GM15510 (cell line): Measurements from ENCODE around the gene NKX1-1.

Source experiments
- POLR2A ChIP-seq: IDR thresholded peaks from 3 replicates; pipeline ENCODE4 v1.6.1; 2011; ENCODE audit warnings: borderline replicate concordance; ENCODE audit not compliant: insufficient read length; ENCODE audit errors: extremely low read depth

The NKX1-1 gene

GRCh38 chr4:1406394-1406980 is at the start of gene NKX1-1:
TSS of gene NKX1-1 (minus strand) at chr4:1406442. CDS start at chr4:1406442, 0 bp downstream.
- no peak for TF ChIP-seq POLR2A

- no peak for TF ChIP-seq POLR2A
Observed at GRCh38 chr4:1453731-1454130, 47.5 kb upstream of the NKX1-1 start.

DNA sequence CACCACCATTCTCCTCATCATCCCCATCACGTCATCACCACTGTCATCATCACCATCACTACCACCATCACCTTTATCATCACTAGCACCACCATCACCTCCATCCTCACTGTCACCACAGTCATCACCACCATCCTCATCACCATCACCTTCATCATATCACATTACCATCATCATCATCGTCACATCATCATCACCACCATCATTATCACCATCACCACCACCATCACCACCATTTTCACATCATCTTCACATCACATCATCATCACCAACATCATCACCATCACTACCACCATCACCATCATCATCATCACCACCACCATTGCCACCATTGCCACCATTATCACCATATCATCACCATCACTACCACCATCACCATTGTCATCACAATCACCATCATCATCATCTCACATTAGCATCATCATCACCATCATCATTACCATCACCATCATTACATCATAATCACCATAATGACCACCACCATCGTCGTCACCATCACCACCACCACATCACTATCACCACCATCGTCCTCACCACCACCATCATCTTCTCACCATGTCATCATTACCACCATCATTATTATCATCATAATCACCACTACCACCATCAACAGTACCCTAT is 46.3 kb upstream of the NKX1-1 start:
- TF ChIP-seq POLR2A: no peak

- no peak for TF ChIP-seq POLR2A
Observed at GRCh38 chr4:1451752-1452122, 45.5 kb upstream of the NKX1-1 start.

DNA sequence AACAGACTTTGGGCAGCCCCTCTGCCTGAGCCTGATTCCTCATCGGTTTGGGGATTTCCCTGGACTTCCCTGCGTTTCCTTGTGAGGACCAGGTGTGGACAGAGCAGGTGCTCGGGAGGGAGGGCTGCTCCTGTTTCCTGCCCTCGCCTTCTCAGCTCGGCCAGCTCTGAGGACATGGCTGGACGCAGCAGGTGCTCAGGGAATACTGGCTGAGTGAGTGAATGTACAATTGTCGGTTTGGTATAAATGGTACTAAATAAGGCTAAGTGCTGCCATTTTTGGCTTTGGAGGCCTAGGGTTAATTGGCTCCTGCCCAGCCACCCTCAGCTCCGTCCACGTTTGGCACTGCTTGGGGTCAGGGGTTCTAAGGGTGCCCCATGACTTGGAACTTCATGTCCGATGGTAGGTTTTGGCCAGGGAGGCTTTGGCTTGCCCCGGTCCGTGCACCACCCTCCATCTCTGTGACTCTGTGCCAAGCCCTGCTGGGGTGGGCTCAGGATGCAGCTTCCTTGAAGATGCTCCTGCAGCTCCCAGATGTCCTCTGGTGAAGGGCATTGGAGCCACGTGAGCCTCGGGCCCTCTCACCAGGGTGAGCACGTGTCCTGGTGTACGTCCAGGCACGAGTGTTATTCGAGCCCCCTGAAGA is 45.0 kb upstream of the NKX1-1 start:
- TF ChIP-seq POLR2A: no peak

DNA sequence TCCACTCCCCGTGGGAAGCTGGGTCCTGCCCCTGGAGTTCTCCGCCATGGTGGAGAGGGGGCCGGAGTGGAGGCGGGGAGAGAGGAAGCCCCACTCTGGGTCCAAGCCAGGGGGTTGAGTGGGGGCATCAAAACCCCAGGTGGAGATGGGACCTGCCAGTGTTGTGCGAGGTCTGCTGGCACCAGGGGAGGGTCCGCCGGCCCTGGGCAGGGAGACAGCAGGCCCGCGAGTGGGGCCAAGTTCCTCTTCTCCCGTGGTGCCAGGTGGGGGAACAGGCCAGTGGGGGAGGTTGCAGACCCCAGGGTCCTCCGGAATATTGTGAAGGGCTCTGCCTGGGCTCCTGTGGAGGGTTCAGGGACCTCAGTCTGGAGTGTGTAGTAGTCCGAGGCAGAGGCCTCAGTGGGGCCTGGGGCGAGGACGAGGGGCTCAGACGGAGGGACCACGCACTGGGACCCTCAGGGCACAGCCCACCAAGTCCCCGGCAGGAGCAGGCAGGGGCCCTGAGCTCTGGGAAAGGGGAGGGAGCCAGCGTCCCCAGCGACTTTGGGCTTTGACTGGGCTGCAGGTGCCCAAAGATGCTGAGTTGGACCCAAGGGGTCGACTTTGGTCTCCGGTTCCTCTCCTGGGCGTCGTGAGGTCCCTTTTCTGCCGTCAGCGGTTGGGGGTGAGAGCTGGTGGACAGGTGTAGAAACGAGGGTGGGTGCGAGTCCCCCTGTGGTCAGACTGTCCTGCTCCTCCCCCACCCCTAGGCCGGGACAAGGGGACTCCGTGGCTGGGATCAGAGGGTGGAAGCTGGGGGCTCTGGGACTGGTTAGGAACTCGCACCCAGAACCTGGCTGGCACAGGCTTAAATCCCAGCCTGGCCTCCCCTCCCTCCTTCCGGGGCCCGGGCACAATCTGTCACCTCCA is 43.8 kb upstream of the NKX1-1 start:
- no peak for TF ChIP-seq POLR2A

- no peak for TF ChIP-seq POLR2A
Observed at GRCh38 chr4:1449475-1449832, 43.2 kb upstream of the NKX1-1 start.

DNA sequence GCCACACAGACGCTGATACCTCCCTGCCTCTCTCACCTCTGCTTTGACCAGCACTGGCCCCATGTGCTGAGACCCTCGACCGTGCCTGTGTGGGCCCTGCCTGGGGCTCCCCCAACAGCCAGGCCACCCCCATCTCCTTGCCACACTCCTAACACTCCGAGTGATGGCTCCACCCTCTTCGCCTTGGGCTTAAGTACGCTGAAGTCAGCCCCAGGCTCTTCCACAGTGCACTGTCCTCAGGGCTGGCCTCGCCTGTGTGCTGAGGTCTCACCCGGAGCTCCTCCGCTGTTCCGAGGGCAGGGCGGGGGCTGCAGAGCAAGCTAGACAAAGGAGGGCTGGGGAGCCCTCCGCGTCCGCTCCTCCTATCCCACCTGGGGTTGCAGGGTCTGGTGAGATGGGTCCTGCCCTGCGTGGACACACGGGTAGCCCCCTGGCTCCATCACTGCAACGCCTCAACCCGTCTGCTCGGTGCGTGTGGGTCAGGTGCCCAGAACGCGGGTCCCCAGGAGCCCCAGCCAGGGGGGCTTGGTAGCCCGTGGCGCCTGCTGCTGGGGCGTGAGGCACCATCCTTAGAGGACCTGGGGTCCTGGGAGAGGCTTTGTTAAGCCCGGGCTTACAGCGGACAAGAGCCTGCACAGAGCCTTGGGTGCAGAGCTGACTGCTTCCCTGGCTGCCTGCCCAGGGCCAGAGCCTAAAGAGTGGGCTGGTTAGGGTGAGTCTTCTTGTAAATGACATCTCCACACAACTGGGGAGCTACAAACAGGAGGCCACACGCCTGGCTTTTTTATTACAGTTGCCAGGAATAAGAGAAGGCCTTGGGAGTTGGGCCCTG is 42.6 kb upstream of the NKX1-1 start:
- no peak for TF ChIP-seq POLR2A

DNA sequence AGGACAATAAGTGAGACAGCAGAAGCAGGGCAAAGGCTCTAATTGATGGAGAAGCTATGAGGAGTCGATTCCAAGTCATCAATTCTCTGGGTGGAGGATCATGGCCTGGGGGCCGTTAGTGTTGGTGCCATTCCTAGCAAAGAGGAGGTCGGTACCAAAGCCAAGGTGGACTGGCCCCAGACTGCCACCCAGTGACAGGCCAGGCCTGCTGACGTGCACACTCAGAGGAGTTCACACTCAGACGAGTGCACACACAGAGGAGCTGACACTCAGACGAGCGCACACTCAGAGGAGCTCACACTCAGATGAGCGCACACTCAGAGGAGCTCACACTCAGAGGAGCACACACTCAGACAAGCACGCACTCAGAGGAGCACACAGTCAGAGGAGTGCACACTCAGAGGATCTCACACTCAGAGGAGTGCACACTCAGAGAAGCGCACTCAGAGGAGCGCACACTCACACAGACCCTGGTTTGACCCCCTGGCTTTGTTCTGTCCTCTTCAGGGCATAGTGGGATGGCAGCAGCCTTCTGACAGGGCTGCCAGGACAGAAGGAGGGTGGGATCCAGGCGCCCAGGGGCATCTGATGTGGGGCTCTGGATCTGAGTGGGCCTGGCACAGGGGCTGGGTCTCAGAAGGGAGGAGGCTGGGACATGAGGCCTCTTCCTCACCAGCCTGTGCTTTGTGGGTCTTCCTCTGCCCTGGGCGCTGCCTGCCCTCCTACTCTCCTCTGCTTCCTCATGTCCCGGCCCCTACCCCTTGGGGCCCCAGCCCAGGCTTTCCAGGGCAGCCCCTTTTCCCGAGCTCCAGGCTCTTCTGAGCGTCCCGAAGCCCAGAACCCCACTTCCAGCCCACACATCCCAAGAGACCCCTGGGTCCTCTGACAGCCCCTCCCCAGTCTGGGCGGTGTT is 41.7 kb upstream of the NKX1-1 start:
- no peak for TF ChIP-seq POLR2A

- no peak for TF ChIP-seq POLR2A
Observed at GRCh38 chr4:1446502-1447386, 40.5 kb upstream of the NKX1-1 start.

DNA sequence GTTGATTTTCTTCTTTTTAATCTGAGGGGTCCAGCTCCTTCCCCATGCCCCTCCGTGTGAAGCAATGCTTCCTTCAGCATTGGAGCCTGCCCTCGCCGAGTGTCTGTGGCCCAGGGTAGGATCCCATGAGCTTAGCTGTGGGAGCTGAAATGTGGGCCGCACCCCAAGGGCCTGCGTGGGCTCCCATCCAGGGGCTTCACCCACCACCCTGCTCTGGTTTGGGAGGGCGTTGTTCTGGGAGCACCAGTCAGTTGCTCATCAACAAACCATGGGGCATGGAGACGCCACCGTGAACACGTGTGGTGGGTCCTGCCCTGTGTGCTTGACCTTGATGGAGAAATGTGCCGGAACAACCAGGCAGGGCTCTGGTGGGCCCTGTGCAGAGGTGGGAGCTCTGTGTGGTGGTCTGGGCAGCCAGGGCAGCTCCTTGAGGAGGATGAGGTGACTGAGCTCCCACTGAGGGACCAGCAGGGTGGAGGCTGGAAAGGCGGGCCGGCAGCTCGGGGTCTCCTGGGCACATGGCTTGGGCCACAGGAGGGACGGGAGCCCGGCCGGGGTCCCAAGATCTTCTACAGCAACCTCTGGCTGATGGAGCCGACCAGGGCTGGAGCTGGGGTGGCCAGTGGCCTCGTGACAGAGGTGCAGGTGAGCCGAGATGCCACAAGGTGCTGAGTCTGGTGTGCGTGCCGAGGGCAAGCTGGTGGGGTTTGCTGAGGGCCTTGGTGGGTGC is 39.6 kb upstream of the NKX1-1 start:
- TF ChIP-seq POLR2A: no peak

DNA sequence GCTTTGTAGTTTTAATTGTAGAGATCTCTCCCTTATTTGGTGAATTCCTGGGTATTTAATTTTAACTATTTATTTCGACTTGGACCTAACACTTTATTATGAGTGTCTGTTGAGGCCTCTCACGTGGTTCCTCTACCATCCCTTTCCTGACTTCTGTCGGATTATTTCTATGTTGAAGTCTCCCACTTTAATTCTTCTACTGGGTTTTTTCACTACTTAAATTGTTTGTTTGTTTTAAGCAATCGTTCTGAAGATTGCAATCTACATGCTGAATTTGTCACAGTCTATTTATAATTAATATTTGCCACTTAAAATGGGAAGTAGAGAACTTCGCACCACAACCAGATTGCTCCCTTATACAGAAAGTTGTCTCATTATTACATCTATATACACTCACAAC is 20.8 kb upstream of the NKX1-1 start:
- TF ChIP-seq POLR2A: no peak

DNA sequence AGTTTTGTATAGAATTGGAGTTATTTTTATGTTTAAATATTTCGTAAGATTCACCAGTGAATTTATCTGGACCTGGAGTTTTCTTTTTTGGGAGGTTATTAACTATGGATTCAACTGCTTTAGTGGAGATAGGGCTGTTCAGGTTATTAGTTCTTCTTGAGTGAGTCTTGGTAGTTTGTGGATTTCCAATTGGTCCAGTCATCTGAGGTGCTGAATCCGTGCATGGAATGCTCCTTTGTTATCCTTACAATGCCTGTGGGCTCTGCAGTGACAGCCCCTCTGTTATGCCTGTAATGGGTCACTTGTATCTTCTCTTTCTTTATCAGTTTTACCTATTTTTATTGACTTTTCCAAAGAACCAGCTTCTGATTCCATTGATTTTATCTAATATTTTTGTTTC is 15.4 kb upstream of the NKX1-1 start:
- TF ChIP-seq POLR2A: no peak

- TF ChIP-seq POLR2A: no peak
Observed at GRCh38 chr4:1419708-1420107, 13.5 kb upstream of the NKX1-1 start.
